Neural progenitor cell (in vitro differentiated cells): ENCODE data around the gene GPR162.

Experiments used
- EZH2phosphoT487 ChIP-seq: fragments of 200-600 bp; sonication (generic); IDR thresholded peaks from 2 replicates; pipeline ENCODE4 v1.6.1; 2017; ENCODE audit warnings: antibody characterized with exemption
- TF ChIP-seq, protein P1 (sequence below): fragments of 200-600 bp; sonication (generic); IDR thresholded peaks from 2 replicates; pipeline ENCODE4 v1.5.1; 2017; ENCODE audit warnings: antibody characterized with exemption, mild to moderate bottlenecking

DNA sequence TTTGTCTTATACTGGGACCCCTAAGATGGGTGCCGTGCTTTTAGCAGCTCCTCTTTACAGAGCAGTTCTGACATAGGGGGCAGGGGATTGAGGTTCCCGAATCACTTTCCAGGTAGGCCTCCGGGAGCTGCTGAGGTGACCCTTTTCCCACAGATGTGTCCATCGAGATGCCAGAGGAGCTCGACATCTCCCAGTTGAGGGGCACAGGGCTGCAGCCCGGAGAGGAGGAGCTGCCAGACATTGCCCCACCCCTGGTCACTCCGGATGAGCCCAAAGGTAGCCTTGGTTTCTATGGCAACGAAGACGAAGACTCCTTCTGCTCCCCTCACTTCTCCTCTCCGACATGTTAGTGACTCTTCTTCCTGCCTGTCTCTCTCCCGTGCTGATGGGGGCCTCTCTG, 41.4 kb downstream of the GPR162 start:
- TF ChIP-seq, protein P1, sequence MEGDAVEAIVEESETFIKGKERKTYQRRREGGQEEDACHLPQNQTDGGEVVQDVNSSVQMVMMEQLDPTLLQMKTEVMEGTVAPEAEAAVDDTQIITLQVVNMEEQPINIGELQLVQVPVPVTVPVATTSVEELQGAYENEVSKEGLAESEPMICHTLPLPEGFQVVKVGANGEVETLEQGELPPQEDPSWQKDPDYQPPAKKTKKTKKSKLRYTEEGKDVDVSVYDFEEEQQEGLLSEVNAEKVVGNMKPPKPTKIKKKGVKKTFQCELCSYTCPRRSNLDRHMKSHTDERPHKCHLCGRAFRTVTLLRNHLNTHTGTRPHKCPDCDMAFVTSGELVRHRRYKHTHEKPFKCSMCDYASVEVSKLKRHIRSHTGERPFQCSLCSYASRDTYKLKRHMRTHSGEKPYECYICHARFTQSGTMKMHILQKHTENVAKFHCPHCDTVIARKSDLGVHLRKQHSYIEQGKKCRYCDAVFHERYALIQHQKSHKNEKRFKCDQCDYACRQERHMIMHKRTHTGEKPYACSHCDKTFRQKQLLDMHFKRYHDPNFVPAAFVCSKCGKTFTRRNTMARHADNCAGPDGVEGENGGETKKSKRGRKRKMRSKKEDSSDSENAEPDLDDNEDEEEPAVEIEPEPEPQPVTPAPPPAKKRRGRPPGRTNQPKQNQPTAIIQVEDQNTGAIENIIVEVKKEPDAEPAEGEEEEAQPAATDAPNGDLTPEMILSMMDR = no peak
- TF ChIP-seq EZH2phosphoT487 = no peak
